Activated T-cell treated with anti-CD3 and anti-CD28 coated beads, Interleukin-2, amount 50 U/mL, for 4 hours (primary cell): ENCODE measurements around the gene LSM4. TPM values are rescaled to one million over a fixed set of nuclear protein-coding genes. Genes with fewer than 3 reads are reported as not detected.
A peak's percentile ranks its signal among the peaks of the same experiment; 100 is the strongest.

Experiments used
- ATAC-seq, 2 donors: fragments of 200-7000 bp; cut with Tn5 transposase; one replicate each; pipeline ENCODE4 v1.10.0; 2021
- DNase-seq: peaks from one replicate; pipeline ENCODE4 v3.0.0-alpha.2; 2020
- H3K27me3 Mint-ChIP-seq: one replicate; pipeline ENCODE4 v1.8.0; 2021; ENCODE audit warnings: low read depth, mixed read lengths
- H3K36me3 Mint-ChIP-seq: one replicate; pipeline ENCODE4 v1.8.0; 2022; ENCODE audit warnings: mixed read lengths; ENCODE audit not compliant: insufficient read depth
- H3K4me1 Mint-ChIP-seq: one replicate; pipeline ENCODE4 v1.8.0; 2021; ENCODE audit warnings: low read depth, mixed read lengths
- H3K4me3 Mint-ChIP-seq: one replicate; pipeline ENCODE4 v1.8.0; 2021; ENCODE audit warnings: mild to moderate bottlenecking, moderate library complexity, mixed read lengths
- H3K9me3 Mint-ChIP-seq: one replicate; pipeline ENCODE4 v1.8.0; 2021; ENCODE audit warnings: mixed read lengths
- total RNA-seq, 3 donors: library from RNA; stranded (reverse); gene quantifications; one replicate each; pipeline ENCODE4 v1.2.1, GENCODE V29; 2021

LSM4 gene
- total RNA-seq, 3 donors from 2014 or later = 209 to 254 (median 230) TPM

GRCh38 chr19:18274781-18275356 lies 48.0 kb downstream of the LSM4 start:
- Mint-ChIP-seq H3K4me3 (no peak overlapping the region), H3K27me3 (no peaks in the 10 kb centered on the region), H3K9me3 (no peaks in the 10 kb centered on the region), H3K4me1 (peaks cover 32% of the 10 kb centered on the region), H3K36me3 (peaks cover 15% of the 10 kb centered on the region)
- DNase-seq = no peak
- no peak for ATAC-seq

GRCh38 chr19:18274219-18274780 lies 48.6 kb downstream of the LSM4 start, which contains the start of gene IQCN:
Gene IQCN (minus strand): TSS chr19:18274452. CDS start chr19:18269478, 4,974 bp downstream.
- H3K36me3 Mint-ChIP-seq = peaks cover 9% of the 10 kb centered on the region
- no peaks in the 10 kb centered on the region for H3K9me3 Mint-ChIP-seq
- ATAC-seq = peak in 1 of 2 donors; percentile 16
- no peak within 1 kb of the TSS for H3K4me3 Mint-ChIP-seq
- H3K27me3 Mint-ChIP-seq = no peaks in the 10 kb centered on the region
- no peak for DNase-seq
- peaks cover 30% of the 10 kb centered on the region for H3K4me1 Mint-ChIP-seq

GRCh38 chr19:18273561-18274218 lies 49.2 kb downstream of the LSM4 start:
- DNase-seq = no peak
- no peak for ATAC-seq
- H3K27me3 Mint-ChIP-seq = no peaks in the 10 kb centered on the region
- no peak overlapping the region for H3K4me3 Mint-ChIP-seq
- H3K4me1 Mint-ChIP-seq = peaks cover 25% of the 10 kb centered on the region
- peaks cover 6% of the 10 kb centered on the region for H3K36me3 Mint-ChIP-seq
- H3K9me3 Mint-ChIP-seq = no peaks in the 10 kb centered on the region

DNA sequence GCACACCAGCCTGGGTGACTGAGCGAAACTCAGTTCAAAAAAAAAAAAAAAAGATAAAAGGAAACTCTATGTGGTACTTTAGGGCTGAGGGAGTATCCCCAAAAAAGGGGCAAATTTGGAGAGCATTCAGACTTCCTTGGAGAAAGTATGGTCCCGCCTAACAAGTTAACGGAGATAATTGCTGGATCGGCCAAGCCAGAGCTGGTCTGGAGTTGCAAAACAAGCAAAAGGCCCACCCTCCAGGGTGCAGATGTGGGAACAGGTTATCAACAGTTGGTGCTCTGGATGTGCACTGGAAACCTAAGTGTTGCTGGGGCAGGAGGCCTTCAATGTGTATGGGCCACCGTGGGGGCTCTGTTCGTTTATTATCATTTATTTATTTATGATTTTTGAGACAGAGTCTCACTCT lies 51.4 kb downstream of the LSM4 start:
- H3K4me3 Mint-ChIP-seq = no peak overlapping the region
- H3K4me1 Mint-ChIP-seq = peaks cover 15% of the 10 kb centered on the region
- no peaks in the 10 kb centered on the region for H3K9me3 Mint-ChIP-seq
- no peak for ATAC-seq
- H3K36me3 Mint-ChIP-seq = peaks cover 5% of the 10 kb centered on the region
- DNase-seq = no peak
- no peaks in the 10 kb centered on the region for H3K27me3 Mint-ChIP-seq

- no peaks in the 10 kb centered on the region for H3K9me3 Mint-ChIP-seq
- no peak overlapping the region for H3K4me3 Mint-ChIP-seq
- H3K4me1 Mint-ChIP-seq = peaks cover 10% of the 10 kb centered on the region
- DNase-seq = no peak
- no peak for ATAC-seq
- H3K36me3 Mint-ChIP-seq = peaks cover 6% of the 10 kb centered on the region
- H3K27me3 Mint-ChIP-seq = no peaks in the 10 kb centered on the region
These were observed 52.5 kb downstream of the LSM4 start for GRCh38 chr19:18270326-18270725.

GRCh38 chr19:18269070-18269723 lies 53.7 kb downstream of the LSM4 start:
- H3K36me3 Mint-ChIP-seq = peaks cover 8% of the 10 kb centered on the region
- DNase-seq (no peak), ATAC-seq (no peak)
- no peaks in the 10 kb centered on the region for H3K9me3 Mint-ChIP-seq
- H3K4me3 Mint-ChIP-seq = no peak overlapping the region
- no peaks in the 10 kb centered on the region for H3K4me1 Mint-ChIP-seq
- H3K27me3 Mint-ChIP-seq = no peaks in the 10 kb centered on the region

DNA sequence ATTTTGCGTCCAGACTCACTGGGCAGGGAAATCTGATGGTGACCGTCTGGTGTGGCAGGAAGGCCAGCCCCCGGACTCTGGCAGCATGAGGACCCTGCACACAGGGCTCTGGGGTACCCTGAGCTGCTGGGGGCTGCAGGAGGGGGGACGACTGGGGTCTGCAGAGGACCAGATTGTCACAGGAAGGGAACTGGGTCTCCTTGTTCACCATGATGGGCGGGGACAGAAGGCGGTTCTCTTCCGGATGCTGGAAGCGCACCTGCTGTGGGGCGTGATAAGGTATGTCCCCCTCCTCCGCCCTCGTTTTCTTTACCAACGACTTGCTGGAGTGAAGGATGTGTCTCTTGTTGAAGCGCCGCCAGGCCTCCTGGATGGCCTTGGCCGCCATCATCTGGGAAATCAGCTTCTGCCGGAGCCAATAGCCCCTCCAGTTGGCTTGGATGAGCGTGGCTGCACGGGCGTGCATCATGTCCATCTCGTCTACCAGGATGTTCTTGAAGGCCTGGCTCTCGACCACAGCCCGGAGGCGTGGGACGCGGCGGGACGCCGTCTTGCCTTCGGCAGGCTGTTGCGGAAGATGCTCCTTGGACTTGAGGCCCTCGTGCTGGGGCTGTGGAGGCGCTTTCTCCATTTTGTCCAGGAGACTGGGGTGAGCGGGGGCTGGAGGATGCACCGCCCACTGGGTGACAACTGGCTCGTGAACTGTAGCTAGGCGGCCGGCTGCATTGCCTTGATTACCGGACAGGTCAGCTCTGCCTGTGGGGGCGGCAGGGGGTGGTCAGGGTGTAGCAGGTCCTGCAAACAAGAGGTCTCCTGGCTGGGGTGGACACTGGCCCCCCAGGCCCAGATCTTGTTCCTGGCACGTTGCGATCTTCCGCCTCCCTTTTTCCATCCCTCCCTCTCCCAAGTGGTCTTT lies 55.8 kb downstream of the LSM4 start:
- DNase-seq (no peak), ATAC-seq (no peak)
- Mint-ChIP-seq H3K9me3 (no peaks in the 10 kb centered on the region), H3K4me3 (no peak overlapping the region), H3K27me3 (no peaks in the 10 kb centered on the region), H3K4me1 (no peaks in the 10 kb centered on the region), H3K36me3 (peaks cover 8% of the 10 kb centered on the region)

- H3K36me3 Mint-ChIP-seq = peaks cover 8% of the 10 kb centered on the region
- no peaks in the 10 kb centered on the region for H3K4me1 Mint-ChIP-seq
- H3K9me3 Mint-ChIP-seq = no peaks in the 10 kb centered on the region
- no peaks in the 10 kb centered on the region for H3K27me3 Mint-ChIP-seq
- DNase-seq = no peak
- ATAC-seq = no peak
- no peak overlapping the region for H3K4me3 Mint-ChIP-seq
These were observed 57.3 kb downstream of the LSM4 start for GRCh38 chr19:18265582-18265981.

DNA sequence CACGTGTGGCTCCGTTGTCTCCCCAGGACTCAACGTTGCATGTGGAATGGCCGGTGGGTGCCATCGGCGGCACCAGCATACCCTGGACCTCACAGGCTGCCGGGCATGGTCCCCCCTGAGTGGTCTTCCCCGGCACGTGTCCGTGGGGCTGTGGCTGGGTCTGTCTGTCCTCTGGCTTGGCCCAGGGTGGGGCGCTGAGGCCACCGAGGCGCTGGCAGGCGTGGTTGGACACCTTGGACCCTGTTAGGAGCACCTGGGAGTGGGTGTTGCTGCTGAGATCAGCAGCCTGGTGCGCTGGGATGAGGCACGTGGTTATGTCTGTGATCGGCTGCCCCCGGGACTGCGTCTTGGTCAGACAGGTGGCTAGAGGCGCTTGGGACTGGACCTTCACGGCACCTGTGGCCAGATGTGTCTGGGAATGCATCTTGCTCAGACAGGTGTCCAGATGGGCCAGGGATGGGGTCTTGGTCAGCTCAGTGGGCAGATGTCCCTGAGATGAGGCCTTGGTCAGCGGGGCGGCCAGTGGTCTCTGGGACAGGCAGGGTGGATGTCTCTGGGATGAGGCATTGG lies 57.8 kb downstream of the LSM4 start:
- Mint-ChIP-seq H3K36me3 (peaks cover 8% of the 10 kb centered on the region), H3K9me3 (no peaks in the 10 kb centered on the region), H3K27me3 (no peaks in the 10 kb centered on the region), H3K4me3 (no peak overlapping the region), H3K4me1 (no peaks in the 10 kb centered on the region)
- DNase-seq = no peak
- no peak for ATAC-seq

DNA sequence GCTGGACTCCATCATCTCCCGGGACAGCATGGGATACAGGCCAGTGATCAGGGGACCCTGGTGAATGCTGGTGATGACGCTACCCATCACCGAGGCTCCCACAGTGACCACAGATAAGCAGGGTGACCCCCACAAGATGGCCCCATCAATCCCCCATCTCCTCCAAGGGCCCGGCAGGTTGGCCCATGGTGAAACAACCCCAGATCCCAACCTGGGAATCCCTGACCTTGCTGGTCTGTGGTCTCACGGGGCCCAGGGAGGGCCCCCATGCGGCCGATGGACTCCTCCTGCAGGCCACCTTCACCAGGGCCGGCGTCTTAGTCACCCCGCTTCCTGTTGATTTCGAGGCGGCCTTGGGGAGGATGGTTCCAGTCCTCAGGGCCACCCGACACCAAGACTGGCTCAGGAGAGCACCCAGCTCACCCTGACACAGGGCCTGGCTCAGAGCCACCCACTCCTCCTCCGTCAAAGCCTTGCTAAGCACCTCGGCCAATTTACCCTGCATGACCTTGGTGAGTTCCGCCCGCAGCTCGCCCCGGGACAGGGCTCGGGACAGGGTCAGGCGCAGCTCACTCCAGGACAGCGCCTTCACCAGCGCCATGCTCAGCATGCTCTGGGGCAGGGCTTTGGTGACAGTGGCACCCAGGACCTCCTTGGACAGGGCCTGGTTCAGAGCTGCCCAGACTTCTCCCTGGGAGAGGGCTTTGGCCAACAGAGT lies 58.6 kb downstream of the LSM4 start:
- ATAC-seq (no peak), DNase-seq (no peak)
- peaks cover 8% of the 10 kb centered on the region for H3K36me3 Mint-ChIP-seq
- H3K27me3 Mint-ChIP-seq = no peaks in the 10 kb centered on the region
- no peak overlapping the region for H3K4me3 Mint-ChIP-seq
- no peaks in the 10 kb centered on the region for H3K4me1 Mint-ChIP-seq
- no peaks in the 10 kb centered on the region for H3K9me3 Mint-ChIP-seq

DNA sequence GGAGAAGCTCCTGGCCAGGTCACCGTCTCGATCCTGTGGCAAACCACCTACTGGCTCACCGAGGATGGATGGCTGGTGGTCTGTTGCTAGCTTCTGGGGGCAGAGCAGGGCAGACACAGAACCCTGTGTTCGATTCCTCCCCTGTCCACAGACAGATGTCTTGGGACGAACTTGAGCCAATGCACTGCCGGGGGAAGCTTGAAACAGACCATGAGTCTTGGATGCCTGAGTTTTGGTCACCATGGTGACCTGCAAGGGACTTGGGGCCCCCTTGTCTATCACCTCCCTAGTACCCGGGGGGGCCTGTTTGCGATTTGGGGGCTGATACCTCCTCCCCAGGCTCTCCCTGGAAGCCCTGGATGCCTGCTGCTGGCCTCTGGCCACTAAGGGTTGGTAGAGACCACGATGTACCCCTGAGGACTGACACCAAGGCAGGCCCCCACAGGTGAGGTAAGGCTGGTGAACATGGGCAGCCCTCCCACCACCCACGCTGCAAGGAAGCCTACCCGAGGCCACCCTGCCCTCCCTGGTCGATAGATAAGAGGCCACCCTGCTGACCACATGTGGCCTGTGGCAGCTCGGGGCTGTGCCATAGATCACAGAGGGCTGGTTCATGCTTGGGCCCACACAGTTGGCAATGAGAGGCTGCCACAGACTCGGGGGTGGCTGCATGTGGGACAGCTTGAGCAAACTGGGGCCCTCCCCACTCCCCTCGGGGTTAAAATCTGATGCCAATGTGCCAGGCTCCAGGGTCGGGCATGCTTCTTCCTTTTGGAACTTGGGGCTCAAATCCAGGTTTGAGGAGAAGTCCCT lies 59.3 kb downstream of the LSM4 start:
- no peak overlapping the region for H3K4me3 Mint-ChIP-seq
- H3K9me3 Mint-ChIP-seq = no peaks in the 10 kb centered on the region
- H3K36me3 Mint-ChIP-seq = peaks cover 8% of the 10 kb centered on the region
- no peaks in the 10 kb centered on the region for H3K27me3 Mint-ChIP-seq
- no peaks in the 10 kb centered on the region for H3K4me1 Mint-ChIP-seq
- no peak for DNase-seq
- no peak for ATAC-seq

- ATAC-seq (no peak), DNase-seq (no peak)
- no peaks in the 10 kb centered on the region for H3K27me3 Mint-ChIP-seq
- H3K4me1 Mint-ChIP-seq = no peaks in the 10 kb centered on the region
- H3K36me3 Mint-ChIP-seq = peaks cover 3% of the 10 kb centered on the region
- H3K9me3 Mint-ChIP-seq = no peaks in the 10 kb centered on the region
- H3K4me3 Mint-ChIP-seq = no peak overlapping the region
These were observed 60.0 kb downstream of the LSM4 start for GRCh38 chr19:18262917-18263316.

DNA sequence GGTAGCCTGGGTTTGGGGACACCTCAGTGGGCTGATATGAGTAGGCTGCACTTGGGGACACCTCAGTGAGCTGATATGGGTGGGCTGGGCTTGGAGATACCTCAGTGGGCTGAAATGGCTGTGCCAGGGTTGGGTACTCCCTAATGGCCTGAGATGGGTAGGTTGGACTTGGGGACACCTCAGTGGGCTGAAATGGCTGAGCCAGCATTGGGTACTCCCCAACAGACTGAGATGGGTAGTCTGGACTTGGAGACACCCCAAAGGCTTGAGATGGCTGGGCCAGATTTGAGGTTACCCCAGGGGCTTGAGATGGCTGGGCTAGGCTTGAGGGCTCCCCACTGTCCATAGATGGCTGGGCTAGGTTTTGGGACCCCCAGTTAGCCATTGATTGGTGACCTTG lies 60.7 kb downstream of the LSM4 start:
- ATAC-seq (no peak), DNase-seq (no peak)
- Mint-ChIP-seq H3K27me3 (no peaks in the 10 kb centered on the region), H3K36me3 (peaks cover 3% of the 10 kb centered on the region), H3K4me3 (no peak overlapping the region), H3K4me1 (no peaks in the 10 kb centered on the region), H3K9me3 (no peaks in the 10 kb centered on the region)
